Measurements from ENCODE around the gene PTGER2. TPM values are rescaled to one million over a fixed set of nuclear protein-coding genes. Genes with fewer than 3 reads are reported as not detected.

The PTGER2 gene
- total and polyA plus RNA-seq, 2 of the 8 experiments (the other 6 are each of a cell fraction or from before 2014, with no cell fraction given), result 1.2 TPM

DNA sequence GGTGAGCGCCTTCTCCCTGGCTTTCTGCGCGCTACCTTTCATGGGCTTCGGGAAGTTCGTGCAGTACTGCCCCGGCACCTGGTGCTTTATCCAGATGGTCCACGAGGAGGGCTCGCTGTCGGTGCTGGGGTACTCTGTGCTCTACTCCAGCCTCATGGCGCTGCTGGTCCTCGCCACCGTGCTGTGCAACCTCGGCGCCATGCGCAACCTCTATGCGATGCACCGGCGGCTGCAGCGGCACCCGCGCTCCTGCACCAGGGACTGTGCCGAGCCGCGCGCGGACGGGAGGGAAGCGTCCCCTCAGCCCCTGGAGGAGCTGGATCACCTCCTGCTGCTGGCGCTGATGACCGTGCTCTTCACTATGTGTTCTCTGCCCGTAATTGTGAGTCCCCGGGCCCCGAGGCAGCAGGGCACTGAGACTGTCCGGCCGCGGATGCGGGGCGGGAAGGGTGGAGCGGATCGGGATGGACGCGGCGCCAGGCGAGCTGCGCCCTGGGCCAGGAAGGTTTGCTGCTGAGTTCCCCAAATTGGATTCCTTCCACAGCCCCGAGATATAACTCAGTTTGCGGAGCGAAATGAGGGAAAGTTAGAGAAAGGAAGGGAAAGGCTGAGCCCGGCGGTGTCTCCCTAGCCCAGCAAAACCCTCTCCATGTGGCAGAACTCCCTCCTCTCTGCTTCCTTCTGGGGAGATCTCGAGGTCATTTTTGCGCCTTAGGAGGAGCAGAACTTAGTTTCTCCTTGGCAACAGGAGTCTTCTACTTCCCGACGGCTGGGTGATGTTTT lies 45.6 kb upstream of the PTGER2 start (continued):
- TF ChIP-seq ZNF274 (IDR thresholded peaks at IDR 0.05; ENCODE audit: borderline replicate concordance, extremely low read depth, low read length) (no peak), SAP30 (IDR thresholded peaks at IDR 0.05; ENCODE audit: insufficient read depth, insufficient replicate concordance, low read length) (no peak), SIX5 (IDR thresholded peaks at IDR 0.05; ENCODE audit: low read depth, low read length) (no peak), TBP (IDR thresholded peaks at IDR 0.05; ENCODE audit: low read depth, low read length) (no peak), BACH1 (IDR thresholded peaks at IDR 0.05; ENCODE audit: low read length) (no peak), TCF12 (IDR thresholded peaks at IDR 0.05; ENCODE audit: low read depth, low read length) (no peak), NRF1 (IDR thresholded peaks at IDR 0.05; ENCODE audit: low read depth, low read length) (no peak), MAX (IDR thresholded peaks at IDR 0.05) (peak; percentile 87), POLR2A (IDR thresholded peaks at IDR 0.05; ENCODE audit: control extremely low read depth in 1 of 2, low read depth in 2 of 2, low read length in 2 of 2) (no peak), YY1 (IDR thresholded peaks at IDR 0.05; ENCODE audit: low read depth, low read length) (no peak), SIRT6 (IDR thresholded peaks at IDR 0.05; ENCODE audit: low read length) (no peak), SIN3A (conservative IDR thresholded peaks at IDR 0.05 in 1 of 2, IDR thresholded peaks at IDR 0.05 in 1 of 2; ENCODE audit: low read depth in 1 of 2, low read length in 2 of 2) (no peak), PHF8 (conservative IDR thresholded peaks at IDR 0.05; ENCODE audit: low read depth, low read length) (no peak), TEAD4 (IDR thresholded peaks at IDR 0.05; ENCODE audit: low read depth, low read length) (no peak), CHD1 (IDR thresholded peaks at IDR 0.05; ENCODE audit: low read depth, low read length) (no peak), BRCA1 (IDR thresholded peaks at IDR 0.05; ENCODE audit: low read depth, low read length) (no peak), EP300 (IDR thresholded peaks at IDR 0.05; ENCODE audit: borderline replicate concordance in 1 of 2, low read depth in 2 of 2, low read length in 2 of 2) (no peak), KDM5A (IDR thresholded peaks at IDR 0.05; ENCODE audit: low read length) (no peak), ATF3 (IDR thresholded peaks at IDR 0.05; ENCODE audit: insufficient read depth, low read depth, low read length) (no peak), SUZ12 (IDR thresholded peaks at IDR 0.05; ENCODE audit: low read length) (peak; percentile 97), EGR1 (IDR thresholded peaks at IDR 0.05; ENCODE audit: borderline replicate concordance, low read depth, low read length) (no peak), POLR2AphosphoS5 (IDR thresholded peaks at IDR 0.05; ENCODE audit: low read depth, low read length) (no peak), USF2 (IDR thresholded peaks at IDR 0.05; ENCODE audit: low read length) (no peak), JUND (IDR thresholded peaks at IDR 0.05; ENCODE audit: low read length) (no peak)
